Measurements from ENCODE around the gene GLIS2. TPM values are rescaled to one million over a fixed set of nuclear protein-coding genes. Genes with fewer than 3 reads are reported as not detected.

The GLIS2 gene
- total and polyA plus RNA-seq, 2 of the 4 experiments (the other 2 are of a cell fraction) = 0.36 to 8.4 TPM

- Histone ChIP-seq H3K56ac (ENCODE audit: extremely low read depth, insufficient read depth, low read length) (no peak overlapping the region), H3K4ac (ENCODE audit: low read depth, low read length) (no peak overlapping the region; the same call in 1 of the 2 replicates), H3K9me3 (ENCODE audit: control insufficient read depth, insufficient read depth, low read length) (0 out of 2 replicates have a peak, but pooled peaks cover 3% of the 10 kb centered on the region), H2AK9ac (replicated peaks; ENCODE audit: low read depth, low read length, poor library complexity) (peak overlapping the region; percentile 29), H2AFZ (replicated peaks; ENCODE audit: low read length, poor library complexity) (peak overlapping the region; percentile 63), H3K23ac (ENCODE audit: low read depth, low read length) (no peak overlapping the region), H3K9ac (ENCODE audit: low read depth, low read length) (no peak overlapping the region), H3K4me3 (ENCODE audit: insufficient read depth, low read depth, low read length) (no peak overlapping the region), H2AK5ac (ENCODE audit: low read depth, low read length) (peak overlapping the region; percentile 58; the same call in 1 of the 2 replicates), H3K4me2 (ENCODE audit: low read depth, low read length) (no peak overlapping the region), H2BK5ac (ENCODE audit: low read depth, low read length, poor library complexity, severe bottlenecking) (no peak overlapping the region), H3K36me3 (ENCODE audit: control insufficient read depth, insufficient read depth, low read length) (no peaks in the 10 kb centered on the region), H3K9me1 (ENCODE audit: insufficient read depth, low read length) (peaks cover 4% of the 10 kb centered on the region; the same call in 1 of the 2 replicates), H3K79me1 (ENCODE audit: low read depth in 1 of 2, low read length in 2 of 2) (peaks cover 0 to 7% of the 10 kb centered on the region in 2 experiments; a peak in 1 of 4 replicates), H3K14ac (replicated peaks; ENCODE audit: low read depth, low read length) (no peak overlapping the region), H3K18ac (ENCODE audit: low read depth, low read length) (no peak overlapping the region), H2BK120ac (ENCODE audit: low read depth, low read length) (no peak overlapping the region; the same call in 1 of the 2 replicates), H3K4me1 (ENCODE audit: control insufficient read depth, insufficient read depth, low read length) (peaks cover 6% of the 10 kb centered on the region; the same call in 1 of the 2 replicates), H4K5ac (ENCODE audit: low read depth, low read length) (no peak overlapping the region), H3K27ac (ENCODE audit: insufficient read depth, low read length) (no peak overlapping the region), H3K27me3 (ENCODE audit: control insufficient read depth, insufficient read depth, low read length) (no peaks in the 10 kb centered on the region), H2BK15ac (ENCODE audit: low read depth, low read length) (no peak overlapping the region), H4K91ac (ENCODE audit: insufficient read depth, low read depth, low read length) (no peak overlapping the region), H4K20me1 (ENCODE audit: insufficient read depth, low read length) (no peaks in the 10 kb centered on the region), H2BK20ac (ENCODE audit: low read depth, low read length) (no peak overlapping the region), H4K8ac (ENCODE audit: low read depth in 2 of 2, low read length in 2 of 2) (no peak overlapping the region)
- ATAC-seq (ENCODE audit: low read depth) (peak; percentile 71), DNase-seq (peak; percentile 70)
- dilution Hi-C loops (cut with HindIII; ENCODE audit: low sequenced_read_pairs, unreplicated experiment) (no loop called here), intact Hi-C loops (cut with micrococcal nuclease) (no loop called here), in situ Hi-C loops (cut with MboI; ENCODE audit: low sequenced_read_pairs) (no loop called here)
- WGBS, 2 experiments (ENCODE audit: extremely low coverage in 2 of 2, insufficient read length in 1 of 2) = no CpG with 5 or more reads among the region's 2 CpGs
- ChIA-PET POLR2A (ENCODE audit: unreplicated experiment) (no interaction called here), CTCF (interaction anchor here (0.6 kb wide), 1 partner anchor 416 kb away, joined by 3 read pairs; no protein-coding TSS in a partner anchor)
- TF ChIP-seq RFX5 (IDR thresholded peaks at IDR 0.05; ENCODE audit: low read depth, low read length) = no peak
- peak; percentile 55; the same call in 1 of the 2 replicates for TF ChIP-seq FOS (IDR thresholded peaks at IDR 0.05; ENCODE audit: low read depth, low read length)
- TF ChIP-seq NFE2L2 (IDR thresholded peaks at IDR 0.05; ENCODE audit: low read depth, low read length) = no peak
- TF ChIP-seq MAZ (IDR thresholded peaks at IDR 0.05; ENCODE audit: borderline replicate concordance, low read depth, low read length) = peak; percentile 57; the same call in 1 of the 2 replicates
- TF ChIP-seq RAD21 (IDR thresholded peaks at IDR 0.05; ENCODE audit: low read length) = no peak
- no peak for TF ChIP-seq USF2 (IDR thresholded peaks at IDR 0.05; ENCODE audit: low read depth, low read length)
- no peak for TF ChIP-seq CHD1 (IDR thresholded peaks at IDR 0.05; ENCODE audit: low read depth, low read length)
- no TSS peak for BruUV-seq (replicated peaks)
These were observed 31.9 kb upstream of the GLIS2 start for GRCh38 chr16:4283939-4284338.

All from IMR-90 (cell line).